ACHN (cell line): ENCODE data around the gene DHX29.

Experiments
- DNase-seq: peaks from one replicate; pipeline ENCODE4 v3.0.0-alpha.2; 2015
- in situ Hi-C: cut with HindIII; loops from 2 replicates; pipeline ENCODE4 v1.10.0; 2017; ENCODE audit warnings: low sequenced_read_pairs, low pct_ligation_motif_present, low pct_unique_long_range_greater_than_20kb

The DHX29 gene, protein sequence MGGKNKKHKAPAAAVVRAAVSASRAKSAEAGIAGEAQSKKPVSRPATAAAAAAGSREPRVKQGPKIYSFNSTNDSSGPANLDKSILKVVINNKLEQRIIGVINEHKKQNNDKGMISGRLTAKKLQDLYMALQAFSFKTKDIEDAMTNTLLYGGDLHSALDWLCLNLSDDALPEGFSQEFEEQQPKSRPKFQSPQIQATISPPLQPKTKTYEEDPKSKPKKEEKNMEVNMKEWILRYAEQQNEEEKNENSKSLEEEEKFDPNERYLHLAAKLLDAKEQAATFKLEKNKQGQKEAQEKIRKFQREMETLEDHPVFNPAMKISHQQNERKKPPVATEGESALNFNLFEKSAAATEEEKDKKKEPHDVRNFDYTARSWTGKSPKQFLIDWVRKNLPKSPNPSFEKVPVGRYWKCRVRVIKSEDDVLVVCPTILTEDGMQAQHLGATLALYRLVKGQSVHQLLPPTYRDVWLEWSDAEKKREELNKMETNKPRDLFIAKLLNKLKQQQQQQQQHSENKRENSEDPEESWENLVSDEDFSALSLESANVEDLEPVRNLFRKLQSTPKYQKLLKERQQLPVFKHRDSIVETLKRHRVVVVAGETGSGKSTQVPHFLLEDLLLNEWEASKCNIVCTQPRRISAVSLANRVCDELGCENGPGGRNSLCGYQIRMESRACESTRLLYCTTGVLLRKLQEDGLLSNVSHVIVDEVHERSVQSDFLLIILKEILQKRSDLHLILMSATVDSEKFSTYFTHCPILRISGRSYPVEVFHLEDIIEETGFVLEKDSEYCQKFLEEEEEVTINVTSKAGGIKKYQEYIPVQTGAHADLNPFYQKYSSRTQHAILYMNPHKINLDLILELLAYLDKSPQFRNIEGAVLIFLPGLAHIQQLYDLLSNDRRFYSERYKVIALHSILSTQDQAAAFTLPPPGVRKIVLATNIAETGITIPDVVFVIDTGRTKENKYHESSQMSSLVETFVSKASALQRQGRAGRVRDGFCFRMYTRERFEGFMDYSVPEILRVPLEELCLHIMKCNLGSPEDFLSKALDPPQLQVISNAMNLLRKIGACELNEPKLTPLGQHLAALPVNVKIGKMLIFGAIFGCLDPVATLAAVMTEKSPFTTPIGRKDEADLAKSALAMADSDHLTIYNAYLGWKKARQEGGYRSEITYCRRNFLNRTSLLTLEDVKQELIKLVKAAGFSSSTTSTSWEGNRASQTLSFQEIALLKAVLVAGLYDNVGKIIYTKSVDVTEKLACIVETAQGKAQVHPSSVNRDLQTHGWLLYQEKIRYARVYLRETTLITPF (N-terminal part only)

DNA sequence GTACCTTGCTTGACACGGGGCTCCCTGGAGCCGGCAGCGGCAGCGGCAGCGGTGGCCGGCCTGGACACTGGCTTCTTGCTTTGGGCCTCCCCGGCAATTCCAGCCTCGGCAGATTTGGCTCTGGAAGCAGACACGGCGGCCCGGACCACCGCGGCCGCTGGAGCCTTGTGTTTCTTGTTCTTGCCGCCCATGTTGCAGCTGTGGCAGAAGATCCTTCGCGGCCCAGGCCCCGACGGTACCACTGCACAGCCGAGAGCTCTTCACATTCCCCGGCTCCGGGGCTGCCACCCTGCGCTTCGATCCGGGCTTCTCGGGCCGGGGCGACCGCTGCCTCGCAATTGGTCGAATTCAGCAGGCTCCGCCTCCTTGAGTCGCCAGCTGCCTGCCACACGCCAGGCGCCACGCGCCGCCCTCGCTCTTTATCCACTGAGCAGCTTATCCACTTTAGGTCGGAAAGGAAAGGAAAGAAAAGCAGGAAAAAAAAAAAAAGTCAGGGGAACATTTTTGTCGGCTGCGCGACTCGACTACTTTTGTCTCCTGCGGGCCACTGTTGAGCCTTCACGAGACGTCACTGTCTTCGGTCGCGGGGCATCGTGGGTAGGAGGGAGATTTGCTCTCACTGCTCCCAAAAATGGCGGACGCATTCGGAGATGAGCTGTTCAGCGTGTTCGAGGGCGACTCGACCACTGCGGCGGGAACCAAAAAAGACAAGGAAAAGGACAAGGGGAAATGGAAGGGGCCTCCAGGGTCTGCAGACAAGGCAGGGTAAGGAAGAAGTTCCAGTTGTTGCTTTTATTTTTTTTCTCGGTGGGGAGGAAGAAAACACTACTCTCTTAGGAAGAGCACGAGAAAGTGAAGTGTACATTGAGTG, at the start of gene DHX29, which contains the start of gene MTREX:
TSS of gene DHX29 (minus strand) at position 312 of the 871 bp plus-strand sequence. CDS start at position 191, 121 bp downstream.
TSS of gene MTREX (plus strand) at position 607 of the 871 bp plus-strand sequence. CDS start at position 632, 25 bp downstream.
- peak; percentile 86 for DNase-seq
- in situ Hi-C loops = no loop called here

DNA sequence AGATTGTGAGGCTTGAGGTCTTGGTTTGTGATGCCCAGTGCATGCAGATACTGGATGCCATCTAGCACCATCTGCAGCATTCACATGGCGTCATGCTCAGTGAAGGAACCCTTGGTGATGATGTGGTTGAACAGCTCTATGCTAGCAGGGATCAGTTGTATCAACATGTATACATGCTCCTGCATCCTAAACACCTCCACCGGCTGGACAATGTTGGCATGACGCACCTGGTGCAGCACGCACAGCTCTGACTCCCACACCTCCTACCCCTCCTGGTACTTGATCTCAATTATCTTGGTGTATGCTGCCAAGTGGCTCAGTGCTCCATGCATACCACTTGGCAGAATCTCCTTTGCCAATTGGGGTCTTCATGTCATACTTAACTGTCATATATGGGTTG, 49.4 kb upstream of the DHX29 start:
- no peak for DNase-seq
- in situ Hi-C loops = no loop called here

DNA sequence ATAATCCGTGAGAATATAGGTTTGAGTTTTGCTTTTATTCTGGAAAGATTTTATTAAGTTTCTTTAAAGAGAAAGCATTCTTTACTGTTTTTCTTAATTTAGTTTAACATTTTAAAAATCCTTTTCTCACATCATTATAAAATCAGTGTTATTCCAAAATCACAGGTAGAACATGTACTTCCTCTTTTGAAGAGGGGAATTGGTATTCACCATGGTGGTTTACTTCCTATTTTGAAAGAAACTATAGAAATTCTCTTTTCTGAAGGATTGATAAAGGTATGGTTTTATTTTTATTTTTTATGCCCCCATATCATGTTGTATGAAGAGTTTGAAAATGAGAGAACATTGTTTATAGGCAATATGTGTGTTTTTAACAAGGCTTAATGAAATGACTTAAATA, 43.3 kb upstream of the DHX29 start:
- no peak for DNase-seq
- in situ Hi-C loops = no loop called here

DNA sequence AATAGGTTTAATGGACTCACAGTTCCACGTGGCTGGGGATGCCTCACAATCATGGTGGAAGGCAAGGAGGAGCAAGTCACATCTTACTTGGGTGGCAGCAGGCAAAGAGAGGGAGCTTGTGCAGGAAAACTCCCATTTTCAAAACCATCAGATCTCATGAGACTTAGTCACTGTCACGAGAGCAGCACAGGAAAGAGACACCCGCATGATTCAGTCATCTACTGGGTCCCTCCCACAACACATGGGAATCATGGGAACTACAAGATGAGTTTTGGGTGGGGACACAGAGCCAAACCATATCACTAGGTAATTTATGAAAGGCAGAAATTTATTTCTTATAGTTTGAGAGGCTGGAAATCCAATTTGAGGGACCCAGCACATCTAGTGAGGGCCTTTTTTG, 40.3 kb upstream of the DHX29 start:
- in situ Hi-C loops = no loop called here
- no peak for DNase-seq

DNA sequence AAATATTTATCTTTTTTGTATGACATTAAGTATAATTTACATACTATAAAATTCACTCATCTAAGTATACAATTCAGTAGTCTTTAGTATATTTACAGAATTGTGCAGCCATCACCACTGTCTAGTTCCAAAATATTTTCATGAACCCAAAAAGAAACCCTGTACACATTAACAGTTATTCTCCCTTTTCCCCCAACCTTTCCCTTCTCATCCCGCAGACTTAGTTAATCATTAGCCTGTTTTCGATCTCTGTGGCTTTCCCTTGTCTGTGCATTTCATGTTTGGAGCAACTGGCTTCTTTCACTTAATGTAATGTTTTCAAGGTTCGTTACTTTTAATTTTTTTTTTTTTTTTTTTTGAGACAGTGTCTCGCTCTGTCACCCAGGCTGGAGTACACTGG, 37.8 kb upstream of the DHX29 start:
- DNase-seq = peak; percentile 8
- in situ Hi-C loops = no loop called here

DNA sequence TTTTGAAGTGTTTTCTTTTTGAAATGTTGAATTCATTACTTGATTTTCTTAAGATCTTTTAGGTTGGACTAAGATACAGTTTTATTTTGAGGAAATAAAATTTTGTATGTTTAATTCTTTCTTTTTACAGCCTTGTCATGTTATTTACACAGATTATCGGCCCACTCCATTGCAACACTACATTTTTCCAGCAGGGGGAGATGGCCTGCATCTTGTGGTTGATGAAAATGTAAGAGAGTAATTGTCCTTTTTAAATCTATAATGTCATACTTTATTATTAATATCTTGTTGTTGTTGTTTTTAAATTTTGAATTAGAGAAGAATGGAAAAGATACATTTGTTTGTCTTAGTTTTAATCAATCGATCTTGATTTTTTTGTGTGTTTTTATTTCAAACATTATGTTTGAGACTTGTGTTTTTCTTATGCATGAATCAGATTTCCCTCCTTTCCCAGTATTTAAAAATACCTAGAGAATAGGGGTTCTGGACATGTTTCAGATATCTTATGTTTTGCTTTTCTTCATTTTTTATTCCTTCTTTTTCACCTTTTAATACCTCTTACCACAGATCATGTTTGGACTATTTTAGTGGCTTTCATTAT, 37.0 kb upstream of the DHX29 start:
- in situ Hi-C loops = no loop called here
- DNase-seq = peak; percentile 62

DNA sequence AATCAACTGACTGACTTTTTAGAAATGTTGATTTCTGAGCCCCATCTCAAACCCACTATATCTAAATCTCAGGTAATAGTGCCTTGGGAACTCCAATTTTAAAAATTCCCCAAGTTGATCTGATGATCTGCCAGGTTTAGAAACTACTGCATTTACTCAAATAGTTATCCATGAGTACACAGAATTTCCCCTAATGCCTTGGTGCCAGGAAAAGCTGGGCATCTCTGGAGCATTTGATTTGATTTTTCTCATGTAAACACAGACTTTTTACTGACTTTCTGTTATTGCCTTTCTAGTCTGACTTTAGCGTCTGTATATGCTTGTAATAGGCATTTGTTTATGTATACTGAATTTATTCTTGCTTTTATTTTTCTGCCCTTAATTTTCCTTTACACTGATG, 36.1 kb upstream of the DHX29 start:
- in situ Hi-C loops = no loop called here
- DNase-seq = no peak

DNA sequence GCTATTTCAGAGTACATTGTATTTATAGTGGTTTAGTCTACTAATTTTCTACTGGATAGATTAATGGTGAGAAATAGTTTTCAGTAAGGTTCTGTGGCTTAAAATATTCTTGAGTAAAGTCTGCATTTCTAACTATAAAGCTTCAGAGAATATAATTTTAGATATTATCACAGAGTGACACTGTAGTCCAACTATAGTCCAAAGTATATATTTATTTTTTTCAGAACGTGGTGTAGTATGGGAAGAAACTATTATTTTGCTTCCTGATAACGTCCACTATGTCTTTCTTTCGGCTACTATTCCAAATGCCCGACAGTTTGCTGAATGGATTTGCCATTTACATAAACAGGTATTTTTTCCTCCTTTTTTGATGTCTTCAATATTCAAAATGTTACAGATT, 35.6 kb upstream of the DHX29 start:
- DNase-seq = no peak
- in situ Hi-C loops = no loop called here

DNA sequence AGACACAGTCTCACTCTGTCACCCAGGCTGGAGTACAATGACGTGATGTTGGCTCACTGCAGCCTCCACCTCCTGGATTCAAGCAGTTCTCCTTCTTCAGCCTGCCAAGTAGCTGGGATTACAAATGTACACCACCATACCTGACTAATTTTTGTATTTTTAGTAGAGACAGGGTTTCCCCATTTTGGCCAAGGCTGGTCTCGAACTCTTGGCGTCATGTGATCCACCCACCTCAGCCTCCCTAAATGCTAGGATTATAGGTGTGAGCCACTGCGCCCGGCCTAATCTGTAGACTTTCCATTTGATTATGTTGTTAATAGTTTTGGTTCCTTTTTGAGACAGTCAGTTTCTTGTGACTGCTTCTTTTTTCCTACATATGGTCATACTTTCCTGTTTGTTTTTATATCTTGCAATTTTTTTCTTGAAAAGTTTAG, 31.3 kb upstream of the DHX29 start:
- in situ Hi-C loops = no loop called here

DNA sequence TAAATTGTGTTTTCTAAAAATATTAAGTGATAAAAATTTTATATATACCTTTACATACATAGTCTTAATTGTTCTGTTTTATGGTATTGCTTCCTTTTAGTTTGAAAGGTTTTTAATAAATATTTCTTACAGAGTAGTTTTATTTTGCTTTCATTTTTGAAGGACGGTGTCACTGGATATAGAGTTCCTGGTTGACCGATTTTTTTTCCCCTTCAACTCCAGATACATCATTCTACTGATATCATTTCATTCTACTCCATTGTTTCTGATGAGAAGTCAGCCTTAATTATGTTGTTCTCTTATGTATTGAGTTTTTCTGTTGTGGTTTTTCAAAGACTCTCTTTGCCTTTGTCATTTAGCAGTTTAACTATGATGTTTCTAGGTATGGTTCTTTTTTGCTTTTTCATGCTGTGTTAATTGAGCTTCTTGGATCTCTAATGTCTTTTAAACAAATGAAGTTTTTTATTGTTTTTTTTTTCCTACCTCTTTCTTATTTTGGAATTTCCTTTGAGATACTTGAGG, 30.7 kb upstream of the DHX29 start:
- in situ Hi-C loops = no loop called here
- DNase-seq = peak; percentile 19

More for the DNA sequence above, 31.3 kb upstream of the DHX29 start:
- no peak for DNase-seq

DNA sequence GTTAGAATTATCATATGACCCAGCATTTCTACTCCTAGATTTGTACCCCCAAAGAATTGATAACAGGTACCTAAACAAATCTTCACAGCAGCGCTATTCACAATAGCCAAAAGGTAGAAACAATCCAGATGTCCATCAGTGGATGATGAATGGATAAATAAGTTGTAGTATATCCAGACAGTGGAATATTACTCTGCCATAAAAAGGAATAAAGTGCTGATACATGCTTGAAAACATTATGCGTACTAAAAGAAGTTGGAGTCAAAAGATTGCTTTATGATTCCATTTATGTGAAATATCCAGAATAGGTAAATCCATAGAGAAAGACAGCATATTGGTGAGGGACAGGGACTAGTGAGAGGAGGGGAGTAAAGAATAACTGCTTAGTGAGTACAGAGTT, 26.3 kb upstream of the DHX29 start:
- in situ Hi-C loops = no loop called here

DNA sequence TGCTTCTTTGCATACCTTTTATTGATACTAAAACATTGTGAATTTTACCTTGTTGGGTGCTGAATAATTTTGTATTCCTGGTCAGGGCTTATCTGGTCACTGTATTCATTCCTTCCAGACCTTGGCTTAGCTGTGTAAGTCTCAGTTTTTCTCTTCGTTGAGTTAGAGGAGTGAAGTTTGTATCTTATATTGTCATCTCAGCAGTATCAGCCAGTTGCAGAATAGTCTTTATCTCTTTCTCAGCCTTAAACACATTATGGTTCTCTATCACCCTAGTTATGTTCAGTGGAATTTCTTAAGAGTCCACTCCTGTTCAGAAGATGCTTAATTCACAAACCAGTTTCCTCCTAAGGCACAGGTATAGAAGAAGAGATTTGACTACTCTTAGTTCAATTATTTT, 25.5 kb upstream of the DHX29 start:
- DNase-seq = no peak
- in situ Hi-C loops = no loop called here

More for the DNA sequence above, 26.3 kb upstream of the DHX29 start:
- no peak for DNase-seq

DNA sequence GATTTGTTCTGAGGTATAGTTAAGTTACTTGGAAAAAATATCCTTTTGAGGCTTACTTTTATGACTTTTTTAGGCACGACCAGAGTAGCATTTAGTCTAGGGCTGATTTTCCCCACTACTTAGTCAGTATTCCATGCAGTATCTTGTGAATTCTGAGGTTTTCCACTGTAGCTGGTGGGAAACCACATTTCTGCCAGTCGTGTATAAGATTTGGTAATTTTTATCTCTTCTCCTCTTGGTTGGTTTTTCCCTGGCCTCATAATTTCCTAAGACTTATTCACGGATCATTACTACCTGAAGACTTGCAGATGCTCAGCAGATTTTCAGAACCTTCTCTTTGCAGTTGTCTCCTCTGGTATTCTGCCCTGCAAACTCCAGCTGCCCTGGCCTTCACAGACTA, 23.8 kb upstream of the DHX29 start:
- DNase-seq = no peak
- in situ Hi-C loops = no loop called here

DNA sequence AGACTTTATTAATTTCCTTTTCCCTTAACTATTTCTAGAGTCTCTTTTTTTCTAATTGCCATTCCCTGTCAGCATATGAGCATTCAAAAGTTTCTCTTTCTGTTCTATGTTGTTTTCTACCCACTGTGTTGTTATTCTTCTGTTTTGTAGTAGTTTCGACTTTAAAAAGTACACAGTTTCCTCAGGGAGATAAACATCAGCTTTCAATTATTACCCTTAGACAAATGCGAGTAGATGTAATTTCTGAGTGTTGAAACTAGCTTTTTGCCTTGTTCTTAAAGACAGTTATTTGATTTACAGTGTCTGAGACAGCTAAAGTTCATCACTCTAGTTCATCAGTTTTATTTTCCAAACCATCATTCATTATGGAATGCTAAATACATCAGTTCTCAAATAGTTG, 19.8 kb upstream of the DHX29 start:
- no peak for DNase-seq
- in situ Hi-C loops = no loop called here

DNA sequence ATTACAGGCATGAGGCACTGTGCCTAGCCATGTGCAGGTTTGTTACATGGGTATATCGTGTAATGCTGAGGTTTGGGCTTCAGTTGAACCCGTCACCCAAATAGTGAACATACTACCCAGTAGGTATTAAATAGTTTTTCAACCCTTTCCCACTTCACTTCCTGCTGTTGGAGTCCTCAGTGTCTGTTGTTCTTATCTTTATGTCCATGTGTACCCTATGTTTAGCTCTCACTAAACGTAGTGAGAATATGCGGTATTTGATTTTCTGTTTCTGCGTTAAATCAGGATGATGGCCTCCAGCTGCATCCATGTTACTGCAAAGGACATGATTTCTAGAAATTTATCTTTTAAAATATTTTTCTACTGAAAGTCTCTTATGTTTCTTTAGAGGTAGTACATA, 18.1 kb upstream of the DHX29 start:
- DNase-seq = no peak
- in situ Hi-C loops = no loop called here

DNA sequence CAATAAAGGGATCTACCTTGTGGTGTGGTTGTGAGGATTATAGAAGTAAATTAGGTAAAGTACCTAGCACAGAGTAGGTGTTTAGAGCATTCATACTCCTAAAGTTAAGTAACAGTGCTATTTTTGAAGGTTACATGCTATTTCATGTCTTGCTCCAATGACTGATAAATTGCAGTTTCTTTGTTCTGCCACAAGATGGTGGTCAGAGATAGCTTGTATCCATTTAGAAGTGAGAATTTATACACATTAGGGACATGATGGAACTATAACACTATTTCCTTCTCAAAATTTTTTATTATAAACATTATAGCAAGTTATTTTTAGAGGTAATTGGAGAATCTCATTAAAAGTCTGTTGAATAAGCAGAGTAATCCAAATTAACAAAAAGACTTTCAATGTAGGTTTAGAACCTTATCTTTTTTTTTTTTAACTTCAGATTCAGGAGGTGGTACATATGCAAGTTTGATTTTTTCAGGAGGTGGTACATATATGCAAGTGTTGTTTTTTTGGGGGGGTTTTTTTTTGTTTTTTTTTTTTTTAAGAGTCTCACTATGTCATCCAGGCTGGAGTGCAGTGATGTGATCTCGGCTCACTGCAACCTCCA, 17.4 kb upstream of the DHX29 start:
- peak; percentile 58 for DNase-seq
- in situ Hi-C loops = no loop called here

DNA sequence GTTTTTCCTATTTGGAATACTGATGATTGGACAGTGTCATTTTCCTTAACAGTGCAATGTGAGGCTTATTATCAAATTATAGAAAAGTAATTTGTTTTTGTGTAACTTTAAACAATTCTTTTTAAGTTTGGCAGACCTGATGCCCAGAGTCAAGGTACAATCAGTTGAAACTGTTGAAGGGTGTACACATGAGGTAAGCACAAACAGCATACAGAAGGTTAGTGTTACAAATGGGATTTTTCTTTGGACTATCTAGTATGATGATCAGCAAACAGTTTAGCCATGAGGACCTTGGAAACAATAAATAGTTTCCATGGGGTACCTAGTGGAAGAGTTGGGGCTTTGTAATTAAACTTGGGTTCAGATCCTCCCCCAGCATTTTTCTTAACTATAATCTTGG, 16.5 kb upstream of the DHX29 start:
- in situ Hi-C loops = no loop called here
- no peak for DNase-seq
